Mucosa of descending colon (tissue), 3 donors: ENCODE data around the gene DEPDC4. TPM values are rescaled to one million over a fixed set of nuclear protein-coding genes. Genes with fewer than 3 reads are reported as not detected.
A peak's percentile ranks its signal among the peaks of the same experiment; 100 is the strongest.

ENCODE experiments used
- ATAC-seq: fragments of 200-7000 bp; cut with Tn5 transposase; one replicate; pipeline ENCODE4 v1.9.1; 2020; ENCODE audit warnings: mild to moderate bottlenecking, moderate library complexity
- DNase-seq, 3 donors: peaks; one replicate each; pipeline ENCODE4 v3.0.0-alpha.2; 2020
- H3K36me3 ChIP-seq: fragments of 200-600 bp; one replicate; pipeline ENCODE4 v1.8.0; 2021; ENCODE audit warnings: low read depth, mild to moderate bottlenecking
- H3K4me1 ChIP-seq: fragments of 200-600 bp; one replicate; pipeline ENCODE4 v1.8.0; 2021; ENCODE audit warnings: low read depth, mild to moderate bottlenecking
- H3K4me3 ChIP-seq: fragments of 200-600 bp; one replicate; pipeline ENCODE4 v1.8.0; 2021; ENCODE audit warnings: mild to moderate bottlenecking
- H3K9me3 ChIP-seq: fragments of 200-600 bp; one replicate; pipeline ENCODE4 v1.8.0; 2021; ENCODE audit warnings: mild to moderate bottlenecking
- CTCF ChIP-seq: fragments of 200-600 bp; IDR thresholded peaks from one replicate; pipeline ENCODE4 v1.8.0; 2022; ENCODE audit warnings: antibody characterized with exemption, mild to moderate bottlenecking
- intact Hi-C, 2 donors: fragments of 100-400 bp; cut with DNase I in 1 of 2; cut with micrococcal nuclease in 1 of 2; formaldehyde crosslinking; loops; one replicate each; pipeline versions ENCODE4 v1.11.0 to v1.11.1; 2022; cut with DNase I, micrococcal nuclease
- total RNA-seq, 3 donors: library from RNA; stranded (reverse); fragmentation: NEBNext Ultra II Directional in 2 of 3; extraction: Animal tissue kit (Norgen Biotek cat#: 25700) in 2 of 3; gene quantifications; one replicate each; pipeline versions ENCODE4 v1.2.1 to v1.2.4, GENCODE V29; 2021 to 2023
- donor health status: DM: no; HTN: no; CAD: no; lungs with moderate emphysema.
- donor health status: DM: no; HTN: no; CAD: no.
- donor health status: DM: no; HTN: yes; CAD: no.

DEPDC4 gene
- total RNA-seq, 3 donors from 2014 or later, result 1.1 to 2.5 (median 2.1) TPM

GRCh38 chr12:100216337-100216736 is 50.5 kb downstream of the DEPDC4 start:
- ATAC-seq (peak; percentile 88), DNase-seq (no peak)
- TF ChIP-seq CTCF, result no peak
- Histone ChIP-seq H3K36me3 (no peaks in the 10 kb centered on the region), H3K9me3 (no peaks in the 10 kb centered on the region), H3K4me1 (peaks cover 5% of the 10 kb centered on the region), H3K4me3 (no peak overlapping the region)
- intact Hi-C loops, result no loop called here

GRCh38 chr12:100215209-100215608 is 51.7 kb downstream of the DEPDC4 start:
- intact Hi-C loops, result no loop called here
- Histone ChIP-seq H3K4me3 (no peak overlapping the region), H3K9me3 (no peaks in the 10 kb centered on the region), H3K4me1 (peaks cover 5% of the 10 kb centered on the region), H3K36me3 (no peaks in the 10 kb centered on the region)
- ATAC-seq (peak; percentile 66), DNase-seq (no peak)
- TF ChIP-seq CTCF, result no peak

- H3K36me3 ChIP-seq, result no peaks in the 10 kb centered on the region
- no peaks in the 10 kb centered on the region for H3K9me3 ChIP-seq
- intact Hi-C loops, result no loop called here
- H3K4me1 ChIP-seq, result peaks cover 5% of the 10 kb centered on the region
- H3K4me3 ChIP-seq, result no peak overlapping the region
- no peak for TF ChIP-seq CTCF
- DNase-seq, result no peak
- no peak for ATAC-seq
These were observed 52.4 kb downstream of the DEPDC4 start for GRCh38 chr12:100214518-100214917.

DNA sequence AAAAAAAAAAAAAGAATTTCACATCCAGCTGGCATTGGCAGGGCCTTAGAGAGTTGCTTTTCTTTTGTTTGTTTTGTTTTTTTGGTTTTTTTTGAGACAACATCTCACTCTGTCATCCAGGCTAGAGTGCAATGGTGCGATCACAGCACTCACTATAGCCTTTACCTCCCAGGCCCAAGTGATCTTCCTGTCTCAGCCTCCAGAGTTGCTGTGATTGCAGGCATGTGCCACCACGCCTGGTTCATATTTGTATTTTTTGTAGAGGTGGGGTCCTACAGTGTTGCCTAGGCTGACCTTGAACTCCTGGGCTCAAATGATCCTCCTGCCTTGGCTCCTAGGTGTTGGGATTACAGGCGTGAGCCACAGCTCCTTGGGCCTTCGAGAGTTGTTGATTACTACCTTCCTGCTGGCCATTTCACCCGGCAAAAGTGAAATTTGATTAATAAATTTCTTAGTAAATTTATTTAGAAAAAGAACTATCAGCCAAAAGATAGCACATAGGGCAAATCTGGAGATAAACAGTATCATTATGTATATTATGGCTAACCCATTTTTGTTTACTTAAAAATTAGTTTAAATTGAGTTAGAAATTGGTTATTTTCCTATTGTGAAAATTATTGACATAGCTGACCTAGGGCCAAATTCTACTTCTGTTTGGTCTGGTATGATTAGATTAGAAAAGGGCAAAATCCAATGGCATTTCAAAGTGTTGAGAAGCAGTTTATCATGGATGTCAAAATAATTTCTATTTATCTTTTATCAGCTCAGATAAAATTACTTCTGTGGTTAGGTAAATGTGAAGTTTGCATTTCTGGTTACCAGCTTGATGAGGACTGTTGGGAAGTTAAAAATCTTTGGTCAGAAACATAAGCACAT is 53.6 kb downstream of the DEPDC4 start:
- H3K4me1 ChIP-seq, result peaks cover 5% of the 10 kb centered on the region
- DNase-seq, result no peak
- H3K36me3 ChIP-seq, result no peaks in the 10 kb centered on the region
- H3K9me3 ChIP-seq, result no peaks in the 10 kb centered on the region
- intact Hi-C loops, result no loop called here
- no peak overlapping the region for H3K4me3 ChIP-seq
- no peak for TF ChIP-seq CTCF
- no peak for ATAC-seq

- no peak for TF ChIP-seq CTCF
- no peak for ATAC-seq
- H3K4me3 ChIP-seq, result no peak overlapping the region
- H3K4me1 ChIP-seq, result peaks cover 5% of the 10 kb centered on the region
- DNase-seq, result no peak
- no peaks in the 10 kb centered on the region for H3K36me3 ChIP-seq
- intact Hi-C loops, result no loop called here
- no peaks in the 10 kb centered on the region for H3K9me3 ChIP-seq
These were observed 55.2 kb downstream of the DEPDC4 start for GRCh38 chr12:100211698-100212097.
